K562 (cell line): Measurements from ENCODE around the gene FAM174C.

Source experiments
- HMGN3 ChIP-seq: IDR thresholded peaks from 2 replicates; pipeline ENCODE4 v1.6.1; 2011; ENCODE audit warnings: borderline replicate concordance, low read depth, mild to moderate bottlenecking, mixed read lengths, low read length; ENCODE audit not compliant: insufficient read length; ENCODE audit errors: extremely low read depth
- JUNB ChIP-seq: fragments of 450-650 bp; formaldehyde crosslinking; conservative IDR thresholded peaks from 2 replicates; pipeline ENCODE4 v1.4.0; 2020; ENCODE audit warnings: mild to moderate bottlenecking
- MEF2A ChIP-seq: IDR thresholded peaks from 2 replicates; pipeline ENCODE4 v1.6.1; 2011; ENCODE audit warnings: low read depth, mild to moderate bottlenecking, low read length, moderate library complexity; ENCODE audit not compliant: control insufficient read depth
- NFYB ChIP-seq: IDR thresholded peaks from 2 replicates; pipeline ENCODE4 v1.6.1; 2011; ENCODE audit warnings: mild to moderate bottlenecking, moderate library complexity; ENCODE audit not compliant: insufficient read length; ENCODE audit errors: extremely low read depth
- RCOR1 ChIP-seq, 2 experiments: IDR thresholded peaks; 2 replicates each; pipeline ENCODE4 v1.6.1; 2012; ENCODE audit warnings: low read depth in 2 of 2, low read length in 2 of 2, borderline replicate concordance in 1 of 2, improper control_type of control experiment in 1 of 2
- XRCC5 ChIP-seq: fragments of 200-400 bp; formaldehyde crosslinking; IDR thresholded peaks from 2 replicates; pipeline ENCODE4 v1.6.1; 2017; ENCODE audit warnings: low read depth, mild to moderate bottlenecking, low read length
- TF ChIP-seq, protein P1 (sequence below): sonication (generic); formaldehyde crosslinking; IDR thresholded peaks from 2 replicates; pipeline ENCODE4 v1.4.0; 2020; ENCODE audit warnings: mild to moderate bottlenecking, missing genetic modification reagents
- TF ChIP-seq, protein P2 (sequence below), 3 experiments: IDR thresholded peaks in 2 of 3; conservative IDR thresholded peaks in 1 of 3; 2 replicates each; pipeline ENCODE4 v1.5.1; 2011 to 2012; ENCODE audit warnings: low read length in 3 of 3, mild to moderate bottlenecking in 3 of 3, control low read depth in 2 of 3, improper control_type of control experiment in 1 of 3, inconsistent platforms in 1 of 3, low read depth in 1 of 3, mixed read lengths in 1 of 3, moderate library complexity in 1 of 3; ENCODE audit not compliant: insufficient read depth in 2 of 3
- TF ChIP-seq, protein P3 (sequence below): sonication (generic); formaldehyde crosslinking; IDR thresholded peaks from 2 replicates; pipeline ENCODE4 v1.8.0; 2023; ENCODE audit warnings: mild to moderate bottlenecking, missing genetic modification reagents

GRCh38 chr19:1284979-1285736, 9.8 kb downstream of the FAM174C start:
- TF ChIP-seq, protein P1, sequence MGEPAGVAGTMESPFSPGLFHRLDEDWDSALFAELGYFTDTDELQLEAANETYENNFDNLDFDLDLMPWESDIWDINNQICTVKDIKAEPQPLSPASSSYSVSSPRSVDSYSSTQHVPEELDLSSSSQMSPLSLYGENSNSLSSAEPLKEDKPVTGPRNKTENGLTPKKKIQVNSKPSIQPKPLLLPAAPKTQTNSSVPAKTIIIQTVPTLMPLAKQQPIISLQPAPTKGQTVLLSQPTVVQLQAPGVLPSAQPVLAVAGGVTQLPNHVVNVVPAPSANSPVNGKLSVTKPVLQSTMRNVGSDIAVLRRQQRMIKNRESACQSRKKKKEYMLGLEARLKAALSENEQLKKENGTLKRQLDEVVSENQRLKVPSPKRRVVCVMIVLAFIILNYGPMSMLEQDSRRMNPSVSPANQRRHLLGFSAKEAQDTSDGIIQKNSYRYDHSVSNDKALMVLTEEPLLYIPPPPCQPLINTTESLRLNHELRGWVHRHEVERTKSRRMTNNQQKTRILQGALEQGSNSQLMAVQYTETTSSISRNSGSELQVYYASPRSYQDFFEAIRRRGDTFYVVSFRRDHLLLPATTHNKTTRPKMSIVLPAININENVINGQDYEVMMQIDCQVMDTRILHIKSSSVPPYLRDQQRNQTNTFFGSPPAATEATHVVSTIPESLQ (CRISPR knock-in tag), result no peak
- TF ChIP-seq MEF2A (no peak), RCOR1 (IDR thresholded peaks at IDR 0.05; ENCODE audit: borderline replicate concordance in 1 of 2, low read depth in 2 of 2, low read length in 2 of 2) (no peak), NFYB (no peak), JUNB (CRISPR knock-in tag) (no peak), HMGN3 (no peak), XRCC5 (no peak)
- TF ChIP-seq, protein P2, sequence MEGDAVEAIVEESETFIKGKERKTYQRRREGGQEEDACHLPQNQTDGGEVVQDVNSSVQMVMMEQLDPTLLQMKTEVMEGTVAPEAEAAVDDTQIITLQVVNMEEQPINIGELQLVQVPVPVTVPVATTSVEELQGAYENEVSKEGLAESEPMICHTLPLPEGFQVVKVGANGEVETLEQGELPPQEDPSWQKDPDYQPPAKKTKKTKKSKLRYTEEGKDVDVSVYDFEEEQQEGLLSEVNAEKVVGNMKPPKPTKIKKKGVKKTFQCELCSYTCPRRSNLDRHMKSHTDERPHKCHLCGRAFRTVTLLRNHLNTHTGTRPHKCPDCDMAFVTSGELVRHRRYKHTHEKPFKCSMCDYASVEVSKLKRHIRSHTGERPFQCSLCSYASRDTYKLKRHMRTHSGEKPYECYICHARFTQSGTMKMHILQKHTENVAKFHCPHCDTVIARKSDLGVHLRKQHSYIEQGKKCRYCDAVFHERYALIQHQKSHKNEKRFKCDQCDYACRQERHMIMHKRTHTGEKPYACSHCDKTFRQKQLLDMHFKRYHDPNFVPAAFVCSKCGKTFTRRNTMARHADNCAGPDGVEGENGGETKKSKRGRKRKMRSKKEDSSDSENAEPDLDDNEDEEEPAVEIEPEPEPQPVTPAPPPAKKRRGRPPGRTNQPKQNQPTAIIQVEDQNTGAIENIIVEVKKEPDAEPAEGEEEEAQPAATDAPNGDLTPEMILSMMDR (IDR thresholded peaks at IDR 0.05 in 2 of 3, conservative IDR thresholded peaks at IDR 0.05 in 1 of 3; ENCODE audit: insufficient read depth in 2 of 3, low read depth in 1 of 3, low read length in 3 of 3), result no peak
- TF ChIP-seq, protein P3, sequence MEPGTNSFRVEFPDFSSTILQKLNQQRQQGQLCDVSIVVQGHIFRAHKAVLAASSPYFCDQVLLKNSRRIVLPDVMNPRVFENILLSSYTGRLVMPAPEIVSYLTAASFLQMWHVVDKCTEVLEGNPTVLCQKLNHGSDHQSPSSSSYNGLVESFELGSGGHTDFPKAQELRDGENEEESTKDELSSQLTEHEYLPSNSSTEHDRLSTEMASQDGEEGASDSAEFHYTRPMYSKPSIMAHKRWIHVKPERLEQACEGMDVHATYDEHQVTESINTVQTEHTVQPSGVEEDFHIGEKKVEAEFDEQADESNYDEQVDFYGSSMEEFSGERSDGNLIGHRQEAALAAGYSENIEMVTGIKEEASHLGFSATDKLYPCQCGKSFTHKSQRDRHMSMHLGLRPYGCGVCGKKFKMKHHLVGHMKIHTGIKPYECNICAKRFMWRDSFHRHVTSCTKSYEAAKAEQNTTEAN (CRISPR knock-in tag), result no peak
